Liver (tissue), 3 donors: ENCODE results near the gene DSG2.
"Not testable (repeated sequence)": the region's sequence is repeated elsewhere in the genome, so short reads cannot be mapped to it uniquely, and the experiment has no call there.

Experiments
- EGR1 ChIP-seq, 2 donors: IDR thresholded peaks; 2 replicates each; pipeline ENCODE4 v1.6.1; 2016 to 2018; ENCODE audit warnings: antibody characterized with exemption in 2 of 2, low read depth in 2 of 2
- FOXA1 ChIP-seq: IDR thresholded peaks from 2 replicates; pipeline ENCODE4 v1.6.1; 2016; ENCODE audit warnings: antibody characterized with exemption
- JUND ChIP-seq, 2 donors: IDR thresholded peaks; 2 replicates each; pipeline ENCODE4 v1.6.1; 2016; ENCODE audit warnings: antibody characterized with exemption in 2 of 2
- TAF1 ChIP-seq: conservative IDR thresholded peaks from 2 replicates; pipeline ENCODE4 v1.6.1; 2016; ENCODE audit warnings: antibody characterized with exemption, mild to moderate bottlenecking
- TF ChIP-seq, protein P1 (sequence below): fragments of 150-350 bp; IDR thresholded peaks from 2 replicates; pipeline ENCODE4 v1.5.1; 2017; ENCODE audit warnings: improper control_type of control experiment, low read depth, low read length; ENCODE audit not compliant: missing input control
- TF ChIP-seq, protein P2 (sequence below): IDR thresholded peaks from 2 replicates; pipeline ENCODE4 v1.6.1; 2016; ENCODE audit warnings: antibody characterized with exemption, mild to moderate bottlenecking
- TF ChIP-seq, protein P3 (sequence below): IDR thresholded peaks from 2 replicates; pipeline ENCODE4 v1.6.1; 2016; ENCODE audit warnings: antibody characterized with exemption
- donor health status: healthy.
- donor health status: healthy.

DNA sequence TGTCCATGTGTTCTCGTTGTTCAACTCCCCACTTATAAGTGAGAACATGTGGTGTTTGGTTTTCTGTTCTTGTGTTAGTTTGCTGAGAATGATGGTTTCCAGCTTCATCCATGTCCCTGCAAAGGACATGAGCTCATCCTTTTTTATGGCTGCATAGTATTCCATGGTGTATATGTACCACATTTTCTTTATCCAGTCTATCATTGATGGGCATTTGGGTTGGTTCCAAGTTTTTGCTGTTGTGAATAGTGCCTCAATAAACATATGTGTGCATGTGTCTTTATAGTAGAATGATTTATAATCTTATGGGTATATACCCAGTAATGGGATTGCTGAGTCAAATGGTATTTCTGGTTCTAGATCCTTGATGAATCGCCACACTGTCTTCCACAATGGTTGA, 9.1 kb downstream of the DSG2 start:
- TF ChIP-seq FOXA1; TAF1; JUND (IDR thresholded peaks at IDR 0.05); EGR1 (IDR thresholded peaks at IDR 0.05; ENCODE audit: low read depth in 2 of 2): not testable (repeated sequence)
- TF ChIP-seq, protein P1, sequence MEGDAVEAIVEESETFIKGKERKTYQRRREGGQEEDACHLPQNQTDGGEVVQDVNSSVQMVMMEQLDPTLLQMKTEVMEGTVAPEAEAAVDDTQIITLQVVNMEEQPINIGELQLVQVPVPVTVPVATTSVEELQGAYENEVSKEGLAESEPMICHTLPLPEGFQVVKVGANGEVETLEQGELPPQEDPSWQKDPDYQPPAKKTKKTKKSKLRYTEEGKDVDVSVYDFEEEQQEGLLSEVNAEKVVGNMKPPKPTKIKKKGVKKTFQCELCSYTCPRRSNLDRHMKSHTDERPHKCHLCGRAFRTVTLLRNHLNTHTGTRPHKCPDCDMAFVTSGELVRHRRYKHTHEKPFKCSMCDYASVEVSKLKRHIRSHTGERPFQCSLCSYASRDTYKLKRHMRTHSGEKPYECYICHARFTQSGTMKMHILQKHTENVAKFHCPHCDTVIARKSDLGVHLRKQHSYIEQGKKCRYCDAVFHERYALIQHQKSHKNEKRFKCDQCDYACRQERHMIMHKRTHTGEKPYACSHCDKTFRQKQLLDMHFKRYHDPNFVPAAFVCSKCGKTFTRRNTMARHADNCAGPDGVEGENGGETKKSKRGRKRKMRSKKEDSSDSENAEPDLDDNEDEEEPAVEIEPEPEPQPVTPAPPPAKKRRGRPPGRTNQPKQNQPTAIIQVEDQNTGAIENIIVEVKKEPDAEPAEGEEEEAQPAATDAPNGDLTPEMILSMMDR = not testable (repeated sequence)
- TF ChIP-seq, protein P2, sequence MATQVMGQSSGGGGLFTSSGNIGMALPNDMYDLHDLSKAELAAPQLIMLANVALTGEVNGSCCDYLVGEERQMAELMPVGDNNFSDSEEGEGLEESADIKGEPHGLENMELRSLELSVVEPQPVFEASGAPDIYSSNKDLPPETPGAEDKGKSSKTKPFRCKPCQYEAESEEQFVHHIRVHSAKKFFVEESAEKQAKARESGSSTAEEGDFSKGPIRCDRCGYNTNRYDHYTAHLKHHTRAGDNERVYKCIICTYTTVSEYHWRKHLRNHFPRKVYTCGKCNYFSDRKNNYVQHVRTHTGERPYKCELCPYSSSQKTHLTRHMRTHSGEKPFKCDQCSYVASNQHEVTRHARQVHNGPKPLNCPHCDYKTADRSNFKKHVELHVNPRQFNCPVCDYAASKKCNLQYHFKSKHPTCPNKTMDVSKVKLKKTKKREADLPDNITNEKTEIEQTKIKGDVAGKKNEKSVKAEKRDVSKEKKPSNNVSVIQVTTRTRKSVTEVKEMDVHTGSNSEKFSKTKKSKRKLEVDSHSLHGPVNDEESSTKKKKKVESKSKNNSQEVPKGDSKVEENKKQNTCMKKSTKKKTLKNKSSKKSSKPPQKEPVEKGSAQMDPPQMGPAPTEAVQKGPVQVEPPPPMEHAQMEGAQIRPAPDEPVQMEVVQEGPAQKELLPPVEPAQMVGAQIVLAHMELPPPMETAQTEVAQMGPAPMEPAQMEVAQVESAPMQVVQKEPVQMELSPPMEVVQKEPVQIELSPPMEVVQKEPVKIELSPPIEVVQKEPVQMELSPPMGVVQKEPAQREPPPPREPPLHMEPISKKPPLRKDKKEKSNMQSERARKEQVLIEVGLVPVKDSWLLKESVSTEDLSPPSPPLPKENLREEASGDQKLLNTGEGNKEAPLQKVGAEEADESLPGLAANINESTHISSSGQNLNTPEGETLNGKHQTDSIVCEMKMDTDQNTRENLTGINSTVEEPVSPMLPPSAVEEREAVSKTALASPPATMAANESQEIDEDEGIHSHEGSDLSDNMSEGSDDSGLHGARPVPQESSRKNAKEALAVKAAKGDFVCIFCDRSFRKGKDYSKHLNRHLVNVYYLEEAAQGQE = not testable (repeated sequence)
- TF ChIP-seq, protein P3, sequence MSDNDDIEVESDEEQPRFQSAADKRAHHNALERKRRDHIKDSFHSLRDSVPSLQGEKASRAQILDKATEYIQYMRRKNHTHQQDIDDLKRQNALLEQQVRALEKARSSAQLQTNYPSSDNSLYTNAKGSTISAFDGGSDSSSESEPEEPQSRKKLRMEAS = not testable (repeated sequence)
